H9 (cell line): ENCODE measurements around the gene TRIP11. TPM values are rescaled to one million over a fixed set of nuclear protein-coding genes. Genes with fewer than 3 reads are reported as not detected.

ENCODE experiments used
- DNase-seq: peaks from one replicate; pipeline ENCODE4 v3.0.0-alpha.2; 2017
- H2AFZ ChIP-seq: one replicate; pipeline ENCODE4 v1.6.1; 2013; ENCODE audit warnings: mild to moderate bottlenecking, low read length, control low read depth, moderate library complexity
- H2AK5ac ChIP-seq: 2 replicates; pipeline ENCODE4 v1.6.1; 2013; ENCODE audit warnings: low read length, control low read depth, mixed read lengths; ENCODE audit not compliant: insufficient read length
- H2BK120ac ChIP-seq: one replicate; pipeline ENCODE4 v1.6.1; 2013; ENCODE audit warnings: low read depth, mild to moderate bottlenecking, low read length, control low read depth, inconsistent platforms; ENCODE audit not compliant: poor library complexity, severe bottlenecking
- H2BK12ac ChIP-seq: 2 replicates; pipeline ENCODE4 v1.6.1; 2013; ENCODE audit warnings: low read length, control low read depth, mixed read lengths, low read depth; ENCODE audit not compliant: insufficient read length
- H2BK15ac ChIP-seq: 2 replicates; pipeline ENCODE4 v1.6.1; 2013; ENCODE audit warnings: low read depth, low read length, control low read depth
- H2BK20ac ChIP-seq: one replicate; pipeline ENCODE4 v1.6.1; 2013; ENCODE audit warnings: low read depth, mild to moderate bottlenecking, low read length, control low read depth, inconsistent platforms; ENCODE audit not compliant: poor library complexity, severe bottlenecking
- H2BK5ac ChIP-seq: 2 replicates; pipeline ENCODE4 v1.6.1; 2013; ENCODE audit warnings: low read length, control low read depth, mixed read lengths; ENCODE audit not compliant: insufficient read length
- H3K14ac ChIP-seq: 2 replicates; pipeline ENCODE4 v1.6.1; 2013; ENCODE audit warnings: low read length, control low read depth; ENCODE audit not compliant: insufficient read depth
- H3K18ac ChIP-seq: 2 replicates; pipeline ENCODE4 v1.6.1; 2013; ENCODE audit warnings: low read depth, mild to moderate bottlenecking, mixed read lengths, low read length, control low read depth; ENCODE audit not compliant: insufficient read length
- H3K23ac ChIP-seq: 2 replicates; pipeline ENCODE4 v1.6.1; 2013; ENCODE audit warnings: low read length, control low read depth, mixed read lengths, low read depth; ENCODE audit not compliant: insufficient read length
- H3K23me2 ChIP-seq: 2 replicates; pipeline ENCODE4 v1.6.1; 2013; ENCODE audit warnings: low read depth, mild to moderate bottlenecking, mixed read lengths, low read length, control low read depth; ENCODE audit not compliant: insufficient read length, poor library complexity, severe bottlenecking
- H3K27ac ChIP-seq: 2 replicates; pipeline ENCODE4 v1.5.1; 2013; ENCODE audit warnings: low read length, control low read depth, mixed read lengths, low read depth; ENCODE audit not compliant: insufficient read length
- H3K27me3 ChIP-seq: 2 replicates; pipeline ENCODE4 v1.6.1; 2013; ENCODE audit warnings: low read length, control low read depth, inconsistent platforms; ENCODE audit not compliant: insufficient read depth
- H3K4ac ChIP-seq: 2 replicates; pipeline ENCODE4 v1.6.1; 2013; ENCODE audit warnings: low read depth, mild to moderate bottlenecking, control low read depth, inconsistent platforms, low read length, moderate library complexity
- H3K4me1 ChIP-seq: 2 replicates; pipeline ENCODE4 v1.6.1; 2013; ENCODE audit warnings: low read length, control low read depth, inconsistent platforms; ENCODE audit not compliant: insufficient read depth
- H3K4me2 ChIP-seq: 2 replicates; pipeline ENCODE4 v1.6.1; 2013; ENCODE audit warnings: low read length, control low read depth, mixed read lengths; ENCODE audit not compliant: insufficient read length, insufficient read depth
- H3K56ac ChIP-seq: 2 replicates; pipeline ENCODE4 v1.6.1; 2013; ENCODE audit warnings: low read depth, mild to moderate bottlenecking, mixed read lengths, low read length, control low read depth; ENCODE audit not compliant: insufficient read length
- H3K79me1 ChIP-seq: 2 replicates; pipeline ENCODE4 v1.6.1; 2013; ENCODE audit warnings: low read depth, mild to moderate bottlenecking, moderate library complexity, low read length, control low read depth, inconsistent platforms; ENCODE audit not compliant: insufficient read depth, poor library complexity, severe bottlenecking
- H3K79me2 ChIP-seq: 2 replicates; pipeline ENCODE4 v1.6.1; 2013; ENCODE audit warnings: low read length, control low read depth, inconsistent platforms; ENCODE audit not compliant: insufficient read depth
- H3K9ac ChIP-seq: 2 replicates; pipeline ENCODE4 v1.6.1; 2013; ENCODE audit warnings: low read length, control low read depth, mixed read lengths; ENCODE audit not compliant: insufficient read length; ENCODE audit errors: extremely low read depth
- H3K9me3 ChIP-seq: one replicate; pipeline ENCODE4 v1.6.1; 2013; ENCODE audit warnings: low read depth, low read length, inconsistent platforms; ENCODE audit not compliant: control insufficient read depth
- H3T11ph ChIP-seq: one replicate; pipeline ENCODE4 v1.6.1; 2013; ENCODE audit warnings: mild to moderate bottlenecking, low read length, control low read depth, inconsistent platforms
- H4K20me1 ChIP-seq: one replicate; pipeline ENCODE4 v1.6.1; 2013; ENCODE audit not compliant: control insufficient read depth, insufficient read length, insufficient read depth
- H4K5ac ChIP-seq: 2 replicates; pipeline ENCODE4 v1.6.1; 2013; ENCODE audit warnings: low read depth, mild to moderate bottlenecking, mixed read lengths, low read length, control low read depth; ENCODE audit not compliant: insufficient read length
- H4K8ac ChIP-seq: replicated peaks from 2 replicates; pipeline ENCODE4 v1.6.1; 2013; ENCODE audit warnings: low read length, control low read depth, mixed read lengths, low read depth; ENCODE audit not compliant: insufficient read length
- H4K91ac ChIP-seq: 2 replicates; pipeline ENCODE4 v1.6.1; 2013; ENCODE audit warnings: low read depth, mild to moderate bottlenecking, moderate library complexity, mixed read lengths, low read length, control low read depth; ENCODE audit not compliant: insufficient read length
- H3K27ac Mint-ChIP-seq, 3 experiments: 2 replicates in 2 of 3; 3 replicates in 1 of 3; pipeline ENCODE4 v1.8.0; 2020 to 2021; ENCODE audit warnings: mixed read lengths in 3 of 3, mild to moderate bottlenecking in 1 of 3, moderate library complexity in 1 of 3
- H3K27me3 Mint-ChIP-seq: 2 replicates; pipeline ENCODE4 v1.8.0; 2021; ENCODE audit warnings: low read depth, mild to moderate bottlenecking, moderate library complexity, mixed read lengths
- H3K36me3 Mint-ChIP-seq, 3 experiments: 2 replicates in 2 of 3; 3 replicates in 1 of 3; pipeline ENCODE4 v1.8.0; 2020 to 2021; ENCODE audit warnings: low read depth in 3 of 3, mixed read lengths in 3 of 3; ENCODE audit not compliant: insufficient read depth in 1 of 3
- H3K4me1 Mint-ChIP-seq, 2 experiments: 2 replicates each; pipeline ENCODE4 v1.8.0; 2020; ENCODE audit warnings: mixed read lengths in 2 of 2
- H3K4me3 Mint-ChIP-seq, 2 experiments: 2 replicates in 1 of 2; 3 replicates in 1 of 2; pipeline ENCODE4 v1.8.0; 2020 to 2021; ENCODE audit warnings: mild to moderate bottlenecking in 2 of 2, mixed read lengths in 2 of 2, moderate library complexity in 1 of 2
- H3K9me3 Mint-ChIP-seq, 2 experiments: 2 replicates in 1 of 2; 3 replicates in 1 of 2; pipeline ENCODE4 v1.8.0; 2020; ENCODE audit warnings: mild to moderate bottlenecking in 2 of 2, mixed read lengths in 2 of 2, moderate library complexity in 1 of 2
- WGBS: extraction: QIAGEN DNeasy Blood & Tissue Kit; methylation state at CpG from one replicate; pipeline ENCODE4 v1.1.7; 2013; ENCODE audit warnings: missing lambda C conversion rate, low lambda C conversion rate, mixed read lengths; ENCODE audit not compliant: insufficient read length; ENCODE audit errors: extremely low coverage; 5-methylcytosine and 5-hydroxymethylcytosine counted together
- total RNA-seq: library from RNA; stranded (reverse); gene quantifications from 2 replicates; pipeline ENCODE4 v1.2.1, GENCODE V29; 2021
- TF ChIP-seq, protein P1 (sequence below): fragments of 200-600 bp; sonication (generic); conservative IDR thresholded peaks from 3 replicates; pipeline ENCODE4 v1.8.0; 2021; ENCODE audit warnings: antibody characterized with exemption, mild to moderate bottlenecking

The TRIP11 gene
- total RNA-seq, 1 experiment from 2014 or later, result 33.5 TPM

GRCh38 chr14:92026548-92027190, 13.2 kb downstream of the TRIP11 start:
- Histone ChIP-seq H3K9ac (no peak overlapping the region), H2BK120ac (no peak overlapping the region), H4K91ac (no peak overlapping the region), H2BK15ac (no peak overlapping the region), H2AFZ (no peak overlapping the region), H3K4ac (no peak overlapping the region), H3K4me1 (no peaks in the 10 kb centered on the region), H3K23ac (no peak overlapping the region), H3K14ac (no peak overlapping the region), H4K8ac (no peak overlapping the region), H3K4me2 (no peak overlapping the region), H2BK20ac (no peak overlapping the region), H3K23me2 (no peaks in the 10 kb centered on the region), H3K79me1 (no peaks in the 10 kb centered on the region), H4K20me1 (no peaks in the 10 kb centered on the region), H2AK5ac (no peak overlapping the region), H4K5ac (no peak overlapping the region), H3K27ac (no peak overlapping the region), H3K9me3 (no peaks in the 10 kb centered on the region), H3K18ac (no peak overlapping the region), H3K79me2 (no peaks in the 10 kb centered on the region), H3K27me3 (no peaks in the 10 kb centered on the region), H3K56ac (no peak overlapping the region), H2BK12ac (no peak overlapping the region), H3T11ph (no peak overlapping the region), H2BK5ac (no peak overlapping the region)
- Mint-ChIP-seq H3K36me3 (peaks cover 6 to 20% (median 17%) of the 10 kb centered on the region in 3 experiments; a peak in 6 of 7 replicates), H3K27me3 (no peaks in the 10 kb centered on the region), H3K4me1 (no peaks in the 10 kb centered on the region; a peak in 1 of 4 replicates), H3K27ac (peak overlapping the region in 2 of 3 experiments; percentile 15 to 90; a peak in 3 of 7 replicates), H3K9me3 (no peaks in the 10 kb centered on the region), H3K4me3 (no peak overlapping the region)
- no CpG with 5 or more reads among the region's 21 CpGs for WGBS
- TF ChIP-seq, protein P1, sequence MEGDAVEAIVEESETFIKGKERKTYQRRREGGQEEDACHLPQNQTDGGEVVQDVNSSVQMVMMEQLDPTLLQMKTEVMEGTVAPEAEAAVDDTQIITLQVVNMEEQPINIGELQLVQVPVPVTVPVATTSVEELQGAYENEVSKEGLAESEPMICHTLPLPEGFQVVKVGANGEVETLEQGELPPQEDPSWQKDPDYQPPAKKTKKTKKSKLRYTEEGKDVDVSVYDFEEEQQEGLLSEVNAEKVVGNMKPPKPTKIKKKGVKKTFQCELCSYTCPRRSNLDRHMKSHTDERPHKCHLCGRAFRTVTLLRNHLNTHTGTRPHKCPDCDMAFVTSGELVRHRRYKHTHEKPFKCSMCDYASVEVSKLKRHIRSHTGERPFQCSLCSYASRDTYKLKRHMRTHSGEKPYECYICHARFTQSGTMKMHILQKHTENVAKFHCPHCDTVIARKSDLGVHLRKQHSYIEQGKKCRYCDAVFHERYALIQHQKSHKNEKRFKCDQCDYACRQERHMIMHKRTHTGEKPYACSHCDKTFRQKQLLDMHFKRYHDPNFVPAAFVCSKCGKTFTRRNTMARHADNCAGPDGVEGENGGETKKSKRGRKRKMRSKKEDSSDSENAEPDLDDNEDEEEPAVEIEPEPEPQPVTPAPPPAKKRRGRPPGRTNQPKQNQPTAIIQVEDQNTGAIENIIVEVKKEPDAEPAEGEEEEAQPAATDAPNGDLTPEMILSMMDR, result no peak
- no peak for DNase-seq
